Activated T-cell treated with anti-CD3 and anti-CD28 coated beads for 1 hour (primary cell): ENCODE measurements around the gene ITPRIPL2.

Source experiments
- DNase-seq: peaks from one replicate; pipeline ENCODE4 v3.0.0-alpha.2; 2020; ENCODE audit warnings: low read depth

Gene ITPRIPL2

DNA sequence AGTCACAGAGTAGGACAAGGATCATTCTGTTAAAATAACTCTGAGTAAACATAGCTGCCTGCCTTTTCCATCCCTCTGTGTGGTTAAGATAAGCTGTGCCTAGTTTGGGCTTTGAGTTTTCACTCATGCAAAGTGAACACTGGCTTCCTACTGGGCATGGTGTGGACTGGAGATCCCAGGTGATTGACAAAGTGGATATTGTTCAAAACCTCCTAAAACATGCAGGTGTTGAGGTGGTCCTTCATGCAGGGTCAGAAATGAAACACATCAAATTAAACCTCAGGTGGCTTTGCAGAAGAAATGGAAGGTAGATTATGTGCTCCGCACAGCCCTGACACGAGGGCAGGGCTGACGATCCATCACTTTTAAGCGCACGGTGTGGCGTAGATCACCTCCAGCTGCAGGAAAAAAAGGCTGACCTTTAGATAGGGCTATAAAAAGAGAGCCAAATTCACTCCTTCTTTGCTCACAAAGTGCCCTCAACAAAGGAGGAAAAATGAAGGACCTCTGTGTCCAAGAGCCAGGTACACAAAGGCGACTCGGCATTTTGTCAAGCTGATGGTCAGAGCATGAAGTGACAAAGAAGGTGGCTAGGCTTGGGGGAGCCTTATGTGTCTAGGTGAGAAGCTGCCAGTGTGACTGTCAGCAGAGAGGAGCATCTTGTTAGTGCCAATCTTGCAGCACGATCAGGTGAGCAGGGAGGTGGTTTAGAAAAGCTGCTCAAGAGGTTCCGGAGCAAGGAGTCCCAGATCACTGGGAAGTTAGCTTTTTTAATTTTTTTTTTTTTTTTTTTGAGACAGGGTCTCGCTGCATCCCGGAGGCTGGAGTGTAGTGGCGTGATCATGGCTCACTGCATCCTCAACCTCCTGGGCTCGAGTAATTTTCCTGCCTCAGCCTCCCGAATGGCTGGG lies 19.9 kb upstream of the ITPRIPL2 start:
- DNase-seq: no peak

DNA sequence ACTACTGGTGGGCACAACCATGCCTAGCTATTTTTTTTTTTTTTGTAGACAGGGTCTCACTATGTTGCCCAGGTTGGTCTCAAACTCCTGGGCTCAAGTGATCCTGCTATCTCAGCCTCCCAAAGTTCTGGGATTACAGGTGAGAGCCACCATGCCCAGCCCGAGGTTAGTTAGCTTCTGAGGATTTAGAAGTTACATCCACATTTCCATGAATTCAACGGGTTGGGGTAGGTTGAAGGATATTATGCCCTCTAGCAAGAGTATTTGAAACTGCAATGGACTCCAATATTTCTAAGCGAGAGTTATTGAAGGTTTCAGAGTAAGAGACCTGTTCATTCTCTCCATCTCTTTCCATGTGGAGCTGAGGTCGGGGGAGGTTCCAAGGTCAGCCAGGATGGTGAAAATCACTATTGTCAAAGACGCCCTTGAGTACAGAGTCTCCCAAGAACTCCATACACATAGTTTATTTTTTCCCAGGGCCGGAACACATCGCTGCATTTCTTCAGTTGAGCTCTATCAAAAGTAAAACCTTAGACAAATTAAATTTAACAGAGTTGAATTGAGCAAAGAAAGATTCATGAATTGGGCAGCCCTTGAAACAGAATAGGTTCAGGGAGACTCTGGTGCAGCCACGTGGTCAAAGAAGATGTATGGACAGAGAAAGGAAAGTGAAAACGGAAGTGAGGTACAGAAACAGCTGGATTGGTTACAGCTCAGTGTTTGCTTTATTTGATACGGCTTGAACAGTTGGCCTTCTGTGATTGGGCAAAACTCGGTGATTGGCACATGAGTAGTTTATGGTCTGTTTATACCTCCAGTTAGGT lies 19.0 kb upstream of the ITPRIPL2 start:
- DNase-seq: no peak

DNA sequence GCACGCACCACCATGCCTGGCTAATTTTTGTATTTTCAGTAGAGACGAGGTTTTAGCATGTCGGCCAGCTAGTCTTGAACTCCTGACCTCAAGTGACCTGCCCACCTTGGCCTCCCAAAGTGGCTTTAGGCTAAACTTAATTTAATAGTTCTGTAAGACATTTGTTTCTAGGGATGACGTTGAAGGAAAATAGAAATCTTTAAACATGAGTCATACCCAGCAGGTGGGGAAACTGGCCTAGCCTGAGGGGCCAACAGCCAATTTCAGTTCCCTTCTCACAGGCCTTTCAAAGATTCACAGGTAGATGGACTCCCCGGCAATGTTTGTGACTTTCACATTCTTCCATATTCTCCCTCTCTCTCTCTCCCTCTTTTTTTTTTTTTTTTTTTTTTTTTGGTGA lies 18.1 kb upstream of the ITPRIPL2 start:
- no peak for DNase-seq

DNA sequence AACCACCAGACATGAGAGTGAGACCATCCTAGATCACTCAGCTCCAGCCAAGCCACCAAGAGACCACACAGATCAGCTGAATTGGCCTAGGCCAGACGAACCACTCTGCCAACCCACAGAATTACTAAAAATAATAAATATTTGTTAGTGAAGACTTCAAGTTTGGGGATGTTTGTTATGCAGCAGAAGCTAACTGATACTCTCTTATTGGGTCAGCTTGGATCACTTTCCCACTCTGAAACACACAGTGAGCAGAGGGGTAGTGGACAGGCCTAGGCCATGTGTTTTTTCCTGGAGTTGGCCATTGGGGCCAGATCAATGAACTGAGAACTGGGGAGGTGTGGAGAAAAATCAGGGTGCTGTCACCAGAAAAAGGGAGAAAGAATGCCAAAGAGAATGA lies 15.6 kb upstream of the ITPRIPL2 start:
- DNase-seq: no peak

DNA sequence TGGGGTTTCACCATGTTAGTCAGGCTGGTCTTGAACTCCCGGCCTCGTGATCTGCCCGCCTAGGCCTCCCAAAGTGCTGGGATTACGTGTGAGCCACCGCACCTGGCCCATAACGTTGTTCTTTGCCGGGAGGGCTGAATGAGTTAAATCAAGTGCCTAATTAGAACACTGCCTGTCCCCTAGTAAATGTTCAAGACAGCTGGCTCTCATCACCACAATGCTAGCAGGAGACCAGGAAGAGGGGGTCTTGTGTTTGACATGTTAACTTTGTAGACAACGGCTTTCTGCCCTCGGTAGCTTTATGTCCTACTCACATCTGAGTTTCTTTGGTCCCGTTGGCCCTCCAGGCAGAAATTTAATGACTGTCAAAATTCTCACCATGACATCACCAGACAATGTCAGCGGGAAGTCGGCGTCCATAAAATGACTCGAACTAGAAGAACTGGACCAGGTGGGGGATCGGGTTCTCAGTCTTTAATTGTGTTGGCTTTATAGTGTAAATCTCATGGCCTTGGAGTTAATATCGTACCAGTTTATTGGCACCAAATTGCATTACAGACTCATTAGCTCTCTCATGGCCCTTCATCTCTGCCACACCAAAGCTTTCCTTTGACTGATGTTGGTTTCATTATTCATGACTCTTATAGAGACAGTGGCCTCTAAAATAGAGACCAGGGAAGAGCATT lies 11.4 kb upstream of the ITPRIPL2 start:
- no peak for DNase-seq

DNA sequence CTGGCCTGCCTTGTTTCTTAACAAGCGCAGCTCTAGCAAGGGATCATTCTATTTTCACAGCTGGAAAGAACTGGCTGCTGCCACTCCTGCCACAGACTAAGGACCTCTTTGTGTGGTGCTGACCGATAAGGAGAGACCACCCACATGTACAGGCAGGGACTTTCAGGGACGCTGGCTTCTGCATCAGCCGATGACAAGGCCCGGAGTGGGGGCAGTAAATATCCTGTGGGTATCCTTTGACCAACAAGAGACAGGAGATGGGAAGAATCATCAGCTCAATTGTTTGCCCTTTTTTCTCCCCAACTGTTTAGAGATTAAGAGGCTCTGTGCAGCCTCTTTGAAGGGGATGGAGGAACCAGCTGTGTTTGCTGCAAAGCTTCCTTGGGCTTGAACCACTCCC lies 9.2 kb upstream of the ITPRIPL2 start:
- no peak for DNase-seq

DNA sequence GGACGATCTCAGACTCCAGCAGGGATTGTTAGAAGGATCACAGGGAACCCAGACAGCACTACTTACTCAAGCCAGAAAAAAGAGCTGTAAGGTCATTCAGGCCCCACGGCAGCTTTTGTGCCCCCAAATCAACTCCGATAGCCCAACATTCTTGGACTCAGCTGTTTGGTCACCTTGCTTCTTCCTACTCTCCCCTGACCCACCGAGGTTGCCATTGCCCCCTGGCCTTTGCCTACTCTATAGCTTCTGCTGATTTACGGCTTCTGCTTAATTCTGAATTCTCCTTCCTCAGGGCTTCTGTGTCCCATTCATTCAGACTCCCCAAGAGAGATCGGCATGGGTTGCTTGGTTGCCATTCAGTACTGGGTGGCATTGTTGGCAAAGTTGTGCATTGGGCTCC lies 8.6 kb upstream of the ITPRIPL2 start:
- DNase-seq: no peak

DNA sequence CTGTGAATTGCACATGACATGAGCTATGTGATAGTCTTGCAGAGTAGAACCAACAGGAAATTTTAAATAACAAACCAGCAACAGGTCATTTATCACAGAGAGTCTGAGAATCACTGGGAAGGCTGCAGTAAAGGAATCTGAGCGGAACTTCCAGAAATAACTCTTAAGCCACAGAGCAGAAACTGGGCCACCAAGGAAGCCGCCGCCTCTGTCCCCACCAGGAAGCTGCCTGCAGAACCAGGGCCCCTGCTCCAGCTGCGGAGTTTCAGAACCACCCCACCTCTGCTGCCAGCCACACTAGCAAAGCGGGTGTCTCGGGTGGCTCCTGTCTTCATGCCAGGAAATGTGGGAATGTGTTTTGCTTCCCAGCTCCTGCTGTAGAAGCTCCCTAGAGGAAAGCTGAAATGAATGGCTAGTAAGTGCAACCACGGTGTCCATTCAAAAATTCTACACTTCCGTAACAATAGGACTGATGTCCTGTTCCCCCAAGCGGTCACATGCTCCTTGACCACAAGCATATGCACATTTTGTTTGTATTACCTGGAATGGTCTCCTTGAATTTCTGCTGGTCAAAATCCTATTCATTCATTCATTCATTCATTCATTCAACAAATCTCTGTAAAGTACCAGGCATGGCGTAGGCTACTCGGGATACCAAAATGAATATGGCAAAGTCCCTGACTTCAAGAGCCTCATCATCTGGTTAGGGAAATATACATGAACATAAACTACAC lies 7.7 kb upstream of the ITPRIPL2 start:
- no peak for DNase-seq

DNA sequence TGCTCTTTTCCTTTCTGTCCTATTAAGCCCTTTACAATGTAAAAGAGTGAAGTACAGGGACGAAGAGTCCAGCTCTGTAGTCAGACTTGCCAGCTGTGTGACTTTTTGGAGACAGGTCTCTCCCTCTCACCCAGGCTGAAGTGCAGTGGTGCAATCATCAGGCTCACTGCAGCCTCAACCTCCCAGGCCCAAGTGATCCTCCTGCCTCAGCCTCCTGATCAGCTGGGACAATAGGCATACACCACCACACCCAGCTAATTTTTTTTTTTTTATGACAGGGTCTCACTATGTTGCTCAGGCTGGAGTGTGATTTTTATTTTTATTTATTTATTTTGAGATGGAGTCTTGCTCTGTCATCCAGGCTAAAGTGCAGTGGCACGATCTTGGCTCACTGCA lies 7.1 kb upstream of the ITPRIPL2 start:
- no peak for DNase-seq

DNA sequence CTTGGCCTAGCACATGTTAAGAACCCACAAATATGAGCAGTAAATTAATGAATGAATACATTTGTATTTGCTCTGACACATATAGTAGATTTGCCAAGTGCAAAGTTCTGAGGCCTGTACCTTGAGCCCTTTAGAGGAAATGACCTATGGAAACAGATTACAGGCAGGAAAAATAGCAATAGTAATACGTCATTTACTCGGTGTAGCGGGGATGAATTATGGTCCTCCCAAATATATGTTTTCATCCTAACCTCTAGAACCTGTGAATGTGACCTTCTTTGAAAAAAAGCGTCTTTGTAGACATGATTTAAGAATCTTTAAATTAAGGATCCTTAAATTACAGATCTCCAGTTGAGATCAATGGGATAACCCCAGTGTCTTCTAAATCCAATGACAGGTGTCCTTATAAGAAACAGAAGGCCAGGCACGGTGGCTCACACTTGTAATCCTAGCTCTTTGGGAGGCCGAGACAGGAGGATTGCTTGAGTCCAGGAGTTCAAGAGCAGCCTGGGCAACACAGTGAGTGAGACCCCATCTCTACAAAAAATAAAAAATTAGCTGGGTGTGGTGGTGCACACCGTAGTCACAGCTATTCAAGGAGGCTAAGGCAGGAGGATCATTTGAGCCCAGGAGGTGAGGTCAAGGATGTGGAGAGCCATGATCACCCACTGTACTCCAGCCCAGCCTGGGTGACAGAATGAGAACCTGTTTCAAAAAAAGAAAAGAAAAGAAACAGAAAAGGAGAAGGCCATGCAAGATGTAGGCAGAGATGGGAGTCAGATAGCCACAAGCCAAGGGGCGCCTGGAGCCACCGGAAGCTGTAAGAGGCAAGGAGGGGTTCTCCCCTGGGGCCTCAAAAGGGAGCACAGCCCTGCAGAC lies 5.1 kb upstream of the ITPRIPL2 start:
- DNase-seq: no peak

DNA sequence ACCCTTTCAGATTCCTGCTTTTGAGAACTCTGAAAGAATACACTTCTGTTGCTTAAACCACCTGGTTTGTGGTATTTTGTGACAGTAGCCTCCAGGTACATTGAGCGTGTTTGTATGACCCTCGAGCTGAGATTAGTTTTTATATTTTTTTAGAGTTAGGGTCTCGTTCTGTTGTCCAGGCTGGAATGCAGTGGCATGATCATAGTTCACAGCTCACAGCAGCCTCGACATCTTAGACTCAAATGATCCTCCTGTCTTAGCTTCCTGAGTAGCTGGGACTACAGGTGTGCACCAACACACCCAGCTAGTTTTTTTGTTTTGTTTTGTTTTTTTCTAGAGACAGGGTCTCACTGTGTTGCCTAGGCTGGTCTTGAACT lies 4.5 kb upstream of the ITPRIPL2 start:
- DNase-seq: no peak

DNA sequence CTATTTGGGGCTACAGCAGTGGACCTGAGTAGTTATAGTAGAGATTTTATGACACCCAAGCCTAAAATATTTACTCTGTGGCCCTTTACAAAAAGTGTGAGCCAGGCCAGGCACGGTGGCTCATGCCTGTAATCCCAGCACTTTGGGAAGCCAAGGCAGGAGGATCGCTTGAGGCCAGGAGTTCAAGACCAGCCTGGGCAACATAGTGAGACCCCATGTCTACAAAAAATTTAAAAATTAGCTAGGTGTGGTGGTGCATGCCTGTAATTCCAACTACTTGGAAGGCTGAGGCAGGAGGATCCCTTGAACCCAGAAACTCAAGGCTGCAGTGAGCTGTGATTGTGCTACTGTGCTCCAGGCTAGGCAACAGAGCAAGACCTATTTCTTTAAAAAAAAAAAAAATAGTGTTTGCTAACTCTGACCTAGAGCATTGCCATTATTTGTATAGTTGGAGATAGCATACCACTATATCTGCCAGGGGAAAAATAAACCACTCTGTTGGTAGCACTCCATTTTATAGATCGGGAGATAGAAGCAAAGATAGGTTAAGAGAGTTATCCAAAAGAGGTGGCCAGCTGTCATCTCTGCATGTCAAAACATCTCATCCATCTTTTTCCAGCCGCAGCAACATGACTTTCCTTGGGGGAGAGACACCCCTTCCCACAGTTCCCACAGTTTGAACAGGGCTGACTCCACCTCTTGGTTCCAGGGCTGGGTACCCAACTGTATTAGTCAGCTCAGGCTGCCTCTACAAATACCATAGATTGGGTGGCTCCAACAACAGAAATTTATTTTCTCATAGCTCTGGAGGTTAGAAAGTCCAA lies 3.0 kb upstream of the ITPRIPL2 start:
- no peak for DNase-seq

DNA sequence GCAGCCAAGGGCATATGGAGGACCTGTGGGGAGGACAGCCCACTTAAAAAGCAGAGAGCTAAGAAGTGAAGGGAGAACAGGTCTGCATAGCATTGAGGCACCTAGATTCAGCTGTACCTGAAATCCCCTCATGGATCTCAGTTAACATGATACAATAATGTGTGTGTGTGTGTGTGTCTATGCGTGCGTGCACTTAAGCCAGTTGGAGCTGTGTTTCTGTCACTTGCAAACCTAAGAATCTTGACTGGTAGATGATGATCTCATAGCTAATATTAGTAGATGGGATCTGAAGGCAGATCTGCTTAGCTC lies 1.7 kb upstream of the ITPRIPL2 start:
- DNase-seq: no peak

DNA sequence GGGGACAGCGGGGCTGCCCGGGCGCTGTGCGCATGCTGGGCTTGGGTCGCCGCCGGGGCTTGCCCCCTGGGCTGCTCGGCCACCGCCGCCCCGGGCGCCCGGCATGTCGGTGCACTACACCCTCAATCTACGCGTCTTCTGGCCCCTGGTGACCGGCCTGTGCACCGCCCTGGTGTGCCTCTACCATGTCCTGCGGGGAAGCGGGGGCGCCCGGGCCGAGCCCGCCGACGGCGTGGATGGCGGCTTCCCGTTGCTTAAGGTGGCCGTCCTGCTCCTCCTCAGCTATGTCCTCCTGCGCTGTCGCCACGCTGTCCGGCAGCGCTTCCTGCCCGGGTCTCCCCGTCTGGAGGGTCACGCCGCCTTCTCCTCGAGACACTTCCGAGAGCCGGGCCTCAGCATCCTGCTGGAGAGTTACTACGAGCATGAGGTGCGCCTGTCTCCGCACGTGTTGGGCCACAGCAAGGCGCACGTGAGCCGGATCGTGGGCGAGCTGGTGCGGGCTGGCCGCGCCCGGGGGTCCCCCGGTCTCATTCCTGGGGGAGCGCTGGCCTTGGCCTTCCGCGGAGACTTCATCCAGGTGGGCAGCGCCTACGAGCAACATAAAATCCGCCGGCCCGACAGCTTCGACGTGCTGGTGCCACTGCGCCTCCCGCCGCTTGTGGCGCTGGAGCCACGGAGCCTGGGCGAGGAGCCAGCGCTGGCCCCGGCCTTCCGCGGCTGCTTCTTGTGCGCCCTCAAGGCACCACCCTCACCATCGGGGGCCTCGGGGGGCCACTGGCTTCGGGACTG lies 789 bp downstream of the ITPRIPL2 start:
- DNase-seq: no peak

DNA sequence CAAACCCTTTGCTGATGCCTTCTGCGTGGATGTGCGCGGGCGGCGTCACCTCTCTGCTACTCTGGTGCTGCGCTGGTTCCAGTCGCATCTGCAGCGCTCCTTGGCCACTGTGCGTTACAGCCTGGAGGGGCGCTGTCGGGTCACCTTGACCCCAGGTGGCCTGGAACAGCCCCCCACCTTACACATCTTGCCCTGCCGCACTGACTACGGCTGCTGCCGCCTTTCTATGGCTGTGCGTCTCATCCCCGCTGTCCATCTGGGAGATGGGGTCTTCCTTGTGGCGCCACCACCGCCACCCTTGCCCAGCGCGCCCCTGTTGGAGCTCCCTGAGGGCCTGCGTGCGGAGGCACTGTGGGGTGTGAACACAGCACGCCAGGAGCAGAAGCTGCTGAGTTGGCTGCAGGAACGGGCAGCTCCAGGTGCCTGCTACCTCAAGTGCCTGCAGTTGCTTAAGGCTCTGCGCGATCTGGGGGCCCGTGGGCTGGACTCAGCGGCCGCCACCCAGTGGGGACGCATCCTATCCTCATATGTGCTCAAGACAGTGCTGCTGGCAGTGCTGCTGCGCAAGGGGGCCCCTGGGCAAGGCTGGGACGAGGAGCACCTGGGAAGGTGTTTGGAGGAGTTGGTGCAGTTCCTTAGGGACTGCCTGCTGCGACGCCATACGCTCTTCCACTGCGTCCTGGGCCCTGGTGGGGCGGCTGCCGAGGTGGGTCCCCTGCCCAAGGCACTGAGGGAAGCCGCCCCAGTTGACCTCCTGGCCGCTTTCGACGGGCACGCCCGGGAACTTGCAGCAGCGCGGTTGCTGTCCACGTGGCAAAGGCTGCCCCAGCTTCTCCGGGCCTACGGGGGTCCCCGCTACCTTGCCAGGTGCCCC lies 1.6 kb downstream of the ITPRIPL2 start:
- DNase-seq: no peak

DNA sequence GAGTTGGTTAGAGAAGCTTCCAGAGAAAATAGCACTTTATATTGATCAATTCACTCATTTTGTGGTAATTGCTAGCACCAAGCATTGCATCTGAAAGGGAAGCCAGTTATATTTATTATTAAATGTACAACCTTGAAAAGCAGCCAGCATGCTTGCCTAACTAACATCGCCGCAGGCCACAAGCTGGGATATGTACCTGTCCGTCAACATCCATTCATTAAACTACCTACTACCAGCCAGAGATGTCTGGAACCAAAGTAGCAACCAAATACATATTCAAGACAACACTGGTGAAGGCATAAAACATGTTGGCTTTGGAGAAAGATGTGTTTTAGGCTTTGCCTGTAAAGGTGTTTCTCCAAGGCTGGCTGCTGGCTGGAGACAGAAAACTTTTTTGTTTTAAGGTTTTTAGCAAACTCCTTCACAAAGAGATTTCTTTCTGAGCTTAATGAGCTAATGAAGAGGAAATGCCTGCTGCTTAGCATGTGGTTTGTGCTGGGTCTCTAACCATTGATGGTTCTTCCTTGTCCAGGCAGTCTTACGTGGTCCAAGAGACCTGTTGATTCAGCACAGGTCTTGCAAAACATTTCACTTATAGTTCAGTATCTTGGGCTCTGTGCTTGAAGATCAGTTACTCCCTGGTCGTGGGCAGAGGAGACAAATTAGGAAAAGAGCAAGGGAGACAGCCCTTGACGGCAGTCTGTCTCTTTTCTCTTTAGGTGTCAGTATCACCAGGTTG lies 3.1 kb downstream of the ITPRIPL2 start:
- no peak for DNase-seq

DNA sequence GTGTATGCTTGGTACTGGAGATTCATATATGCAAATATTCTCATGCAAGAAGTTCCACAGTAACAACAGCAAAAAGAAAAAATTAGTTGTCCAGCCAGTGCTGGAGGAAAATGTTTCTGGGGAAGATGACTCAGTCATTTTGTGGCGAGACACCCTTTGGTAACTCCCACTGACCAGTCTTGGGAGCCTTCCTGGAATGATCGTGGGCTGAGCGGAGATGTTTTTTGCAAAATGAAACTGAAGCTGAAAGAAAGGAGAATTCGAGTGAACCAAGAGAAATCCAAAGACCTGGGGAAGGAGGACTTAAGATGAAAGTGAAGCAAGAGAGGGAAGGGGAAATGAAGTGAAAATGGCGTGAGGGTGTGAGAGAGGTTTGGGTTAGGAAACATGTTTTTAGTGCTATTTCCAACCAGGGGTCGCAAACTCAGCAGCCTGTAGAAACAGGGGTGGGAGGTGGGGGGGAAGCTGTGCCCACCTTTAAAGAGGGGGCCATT lies 5.2 kb downstream of the ITPRIPL2 start:
- DNase-seq: no peak

DNA sequence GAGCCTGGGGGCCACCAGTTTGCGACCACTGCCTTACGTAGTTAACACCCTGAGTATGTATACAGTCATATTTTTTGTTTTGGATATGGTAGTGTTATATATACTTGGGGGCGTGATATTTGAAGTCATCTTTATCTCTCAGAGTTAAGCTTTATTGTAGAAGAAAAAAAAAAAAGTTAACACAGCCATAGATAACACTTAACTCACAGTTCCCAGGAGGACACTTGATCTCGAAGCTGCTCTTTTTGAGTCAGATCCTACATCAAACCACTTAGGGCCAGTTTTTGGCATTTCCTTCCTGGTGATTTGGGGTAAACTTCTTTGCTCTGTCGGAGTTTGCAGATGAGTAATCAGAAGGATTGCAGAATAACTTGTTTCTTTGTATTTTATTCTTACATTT lies 5.8 kb downstream of the ITPRIPL2 start:
- DNase-seq: no peak
